Stimulated activated CD8-positive, alpha-beta memory T cell treated with anti-CD3 and anti-CD28 coated beads, Interleukin-12 subunit alpha, Interleukin-12 subunit beta, amount 100 ng/mL, for 4 hours (primary cell): ENCODE measurements around the gene IFI35.
A peak's percentile ranks its signal among the peaks of the same experiment; 100 is the strongest.
"Not testable (repeated sequence)": the region's sequence is repeated elsewhere in the genome, so short reads cannot be mapped to it uniquely, and the experiment has no call there.

Experiments used
- DNase-seq: peaks from one replicate; pipeline ENCODE4 v3.0.0-alpha.2; 2020; ENCODE audit warnings: low read depth

The IFI35 gene

GRCh38 chr17:43024407-43025289, 18.1 kb downstream of the IFI35 start, which contains the start of gene RND2:
Gene RND2 (plus strand): TSS chr17:43025231. CDS start chr17:43025348, 117 bp downstream.
- DNase-seq = peak; percentile 62

- DNase-seq = no peak
Measured at GRCh38 chr17:43025290-43025657, 18.7 kb downstream of the IFI35 start.

DNA sequence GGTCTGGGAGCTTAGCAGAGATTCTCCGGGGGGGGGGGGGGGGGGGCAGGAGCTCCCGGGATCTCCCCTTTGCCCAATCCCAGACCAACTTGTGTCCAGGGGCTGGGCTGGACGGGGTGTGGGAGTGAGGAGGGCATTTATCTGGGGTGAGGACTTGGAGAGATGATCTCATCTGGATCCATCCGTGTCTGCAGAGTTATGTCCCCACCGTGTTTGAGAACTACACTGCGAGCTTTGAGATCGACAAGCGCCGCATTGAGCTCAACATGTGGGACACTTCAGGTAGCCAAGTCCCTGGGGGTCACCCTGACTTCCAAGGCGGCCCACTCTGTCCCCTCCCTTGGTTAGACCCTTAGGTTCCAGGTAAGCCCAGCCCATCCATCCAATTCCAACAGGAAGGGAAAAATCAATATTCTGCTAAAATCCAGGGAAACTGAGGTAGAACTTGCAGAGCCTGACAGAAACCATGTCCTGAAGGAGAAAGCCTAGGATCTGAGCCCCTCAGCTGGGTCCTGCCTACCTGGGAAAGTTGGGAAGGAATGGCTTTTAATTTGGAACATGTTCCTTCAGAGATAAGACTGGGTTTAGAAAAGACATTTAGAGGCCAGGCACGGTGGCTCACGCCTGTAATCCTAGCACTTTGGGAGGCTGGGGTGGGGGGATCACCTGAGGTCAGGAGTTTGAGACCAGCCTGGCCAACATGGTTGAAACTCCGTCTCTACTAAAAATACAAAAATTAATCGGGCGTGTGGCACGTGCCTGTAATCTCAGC, 19.4 kb downstream of the IFI35 start:
- DNase-seq = no peak

GRCh38 chr17:43026595-43026994, 20.0 kb downstream of the IFI35 start:
- DNase-seq = no peak

DNA sequence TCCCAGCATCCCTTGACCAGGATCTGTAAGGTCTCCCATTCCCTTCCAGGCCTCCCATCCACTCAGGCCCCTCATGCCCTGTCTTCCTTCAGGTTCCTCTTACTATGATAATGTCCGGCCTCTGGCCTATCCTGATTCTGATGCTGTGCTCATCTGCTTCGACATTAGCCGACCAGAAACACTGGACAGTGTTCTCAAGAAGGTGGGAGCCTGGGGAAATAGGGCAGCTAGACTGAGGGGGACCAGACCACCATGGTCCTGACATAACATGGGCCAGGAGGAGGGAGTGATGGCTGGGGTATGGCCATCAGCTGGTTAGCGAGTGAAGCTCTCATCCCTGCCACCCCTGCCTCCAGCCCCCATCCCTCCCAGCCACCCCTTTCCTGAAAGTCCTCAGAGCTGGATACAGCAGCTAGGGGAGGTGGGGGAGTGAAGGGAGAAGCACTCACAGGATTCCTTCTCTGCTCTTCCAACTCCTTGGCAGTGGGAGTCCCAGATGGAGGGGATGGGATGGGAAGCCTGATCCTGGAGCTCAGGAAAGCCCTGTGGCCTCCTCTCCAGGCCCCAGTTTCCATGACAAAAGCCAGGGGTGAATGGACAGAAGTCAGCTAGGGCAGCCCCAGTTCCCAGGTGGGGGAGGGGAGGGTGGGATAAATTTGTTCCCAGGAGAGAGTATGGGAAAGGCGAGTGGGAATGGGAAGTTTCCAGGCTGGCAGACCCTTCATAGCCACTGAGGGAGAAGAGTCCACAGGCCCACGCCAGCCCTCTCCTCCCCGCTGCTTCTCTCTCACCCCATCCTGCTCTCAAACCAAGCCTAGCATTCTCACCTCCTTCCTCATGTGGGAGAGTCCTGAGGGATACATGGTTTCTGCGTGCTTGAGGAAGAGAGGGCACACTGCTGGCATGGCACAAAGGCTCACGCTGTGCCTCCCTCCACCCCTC, 20.8 kb downstream of the IFI35 start:
- no peak for DNase-seq

- no peak for DNase-seq
Measured at GRCh38 chr17:43028221-43028861, 21.8 kb downstream of the IFI35 start.

GRCh38 chr17:43030137-43030767, 23.7 kb downstream of the IFI35 start:
- DNase-seq = no peak

DNA sequence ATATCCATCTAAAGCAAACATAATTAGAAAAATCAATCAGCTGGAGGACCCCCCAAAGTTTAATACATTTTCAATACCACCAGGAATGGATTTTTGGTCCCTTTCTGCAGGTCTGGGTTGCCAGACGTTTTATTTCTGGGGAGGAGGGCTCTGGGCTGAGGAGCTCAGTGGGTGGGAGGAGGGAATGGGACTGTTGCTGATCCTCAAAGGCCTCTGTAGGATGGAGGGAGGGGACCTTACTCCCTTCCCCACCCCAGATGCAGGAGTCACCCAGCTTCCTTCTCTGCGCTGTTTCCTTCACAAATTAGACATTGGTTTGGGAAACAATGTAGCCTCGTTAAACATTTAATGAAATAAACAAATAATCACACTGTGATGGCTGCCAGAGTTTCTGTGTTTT, 25.1 kb downstream of the IFI35 start:
- no peak for DNase-seq

GRCh38 chr17:43033948-43034881, 27.6 kb downstream of the IFI35 start:
- no peak for DNase-seq

DNA sequence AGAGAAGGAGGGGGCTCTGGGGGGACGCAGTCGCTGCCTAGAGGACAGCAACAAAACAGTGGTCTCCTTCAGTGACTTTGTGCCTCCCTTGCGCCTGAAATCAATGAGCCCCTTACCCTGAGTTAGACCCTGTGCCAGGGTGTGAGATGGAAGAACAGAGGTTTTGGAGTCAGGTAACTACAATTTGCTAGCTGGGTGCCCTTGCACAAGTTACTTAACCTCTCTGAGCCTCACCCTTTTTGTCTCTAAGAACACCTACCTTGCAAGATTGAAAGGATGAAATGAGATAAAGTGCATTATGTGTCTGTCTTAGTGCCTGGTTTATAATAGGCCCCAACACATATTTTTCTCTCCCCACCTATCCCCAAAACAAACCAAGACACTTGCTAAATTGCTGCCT, 28.3 kb downstream of the IFI35 start:
- no peak for DNase-seq

DNA sequence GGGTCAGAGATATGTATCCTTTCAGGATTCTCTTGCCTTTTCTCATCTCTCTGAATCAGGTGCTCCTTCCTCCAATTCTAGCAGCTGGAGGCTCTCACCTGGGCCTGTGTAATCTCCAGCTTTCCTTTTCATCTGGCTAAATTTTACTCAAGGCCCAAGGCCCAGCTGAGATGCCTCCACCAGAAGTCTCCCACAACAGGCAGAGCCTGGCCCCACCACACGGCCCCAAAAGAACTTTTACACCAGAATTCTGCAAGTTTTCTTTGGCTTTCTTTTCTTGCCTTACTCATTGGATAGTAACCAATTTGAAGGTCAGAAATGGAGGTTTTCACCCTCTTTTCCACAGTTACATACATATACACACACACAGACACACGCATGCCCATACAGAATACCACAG, 33.1 kb downstream of the IFI35 start:
- no peak for DNase-seq

GRCh38 chr17:43040655-43041054, 34.1 kb downstream of the IFI35 start:
- DNase-seq = no peak

- no peak for DNase-seq
Measured at GRCh38 chr17:43042025-43042628, 35.5 kb downstream of the IFI35 start.

DNA sequence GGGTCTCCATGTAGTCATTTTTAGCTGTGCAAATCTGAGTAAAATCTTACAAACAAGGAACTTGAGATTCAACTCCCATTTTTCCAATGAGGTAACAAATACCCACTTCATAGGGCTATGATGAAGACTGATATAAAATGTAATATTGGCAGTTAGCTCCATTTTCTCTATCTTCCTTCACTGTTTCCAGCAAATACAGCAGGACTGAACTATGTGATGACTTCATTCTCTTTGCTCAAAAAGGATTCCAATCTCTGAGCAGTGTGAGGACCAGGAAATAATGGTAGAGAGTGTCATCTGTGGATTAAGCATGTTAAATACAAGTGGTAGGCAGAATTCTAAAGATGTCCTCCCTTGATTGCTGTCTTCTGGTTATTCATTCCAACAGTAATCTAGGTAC, 36.7 kb downstream of the IFI35 start:
- DNase-seq = no peak

DNA sequence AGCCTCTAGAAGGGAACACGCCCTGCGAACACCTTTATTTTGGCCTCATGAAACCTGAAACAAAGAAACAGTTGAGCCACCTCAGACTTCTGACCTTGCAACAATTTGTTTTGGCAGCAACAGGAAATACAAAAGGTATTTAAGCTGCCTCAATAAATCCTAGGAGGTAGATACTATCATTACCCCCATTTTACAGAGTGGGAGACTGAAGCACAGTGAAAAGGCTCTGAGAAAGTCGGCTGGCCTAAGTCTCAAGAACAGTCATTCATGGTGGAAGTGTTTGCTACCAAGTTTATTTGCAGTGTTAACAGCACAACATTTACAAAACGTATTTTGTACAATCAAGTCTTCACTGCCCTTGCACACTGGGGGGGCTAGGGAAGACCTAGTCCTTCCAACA, 37.4 kb downstream of the IFI35 start:
- no peak for DNase-seq

DNA sequence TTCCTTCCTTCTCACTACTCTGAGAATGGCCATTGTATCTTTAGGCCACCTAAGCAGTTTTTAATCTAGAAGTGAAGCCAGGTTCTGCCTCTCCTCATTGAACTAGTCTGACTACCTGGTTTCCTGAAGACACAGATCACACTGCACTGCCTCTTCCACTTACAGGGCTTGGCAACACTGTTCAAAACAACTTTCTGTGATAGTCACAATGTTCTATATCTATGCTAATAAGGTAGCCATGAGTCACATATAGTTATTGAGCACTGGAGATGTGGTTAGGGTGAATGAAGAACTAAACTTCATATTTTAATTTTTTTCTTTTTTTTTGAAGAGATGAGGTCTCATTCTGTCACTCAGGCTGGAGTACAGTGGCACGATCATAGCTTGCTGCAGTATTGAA, 45.4 kb downstream of the IFI35 start:
- no peak for DNase-seq

- DNase-seq = not testable (repeated sequence)
Measured at GRCh38 chr17:43053008-43053407, 46.4 kb downstream of the IFI35 start.

- no peak for DNase-seq
Measured at GRCh38 chr17:43056051-43056450, 49.5 kb downstream of the IFI35 start.

DNA sequence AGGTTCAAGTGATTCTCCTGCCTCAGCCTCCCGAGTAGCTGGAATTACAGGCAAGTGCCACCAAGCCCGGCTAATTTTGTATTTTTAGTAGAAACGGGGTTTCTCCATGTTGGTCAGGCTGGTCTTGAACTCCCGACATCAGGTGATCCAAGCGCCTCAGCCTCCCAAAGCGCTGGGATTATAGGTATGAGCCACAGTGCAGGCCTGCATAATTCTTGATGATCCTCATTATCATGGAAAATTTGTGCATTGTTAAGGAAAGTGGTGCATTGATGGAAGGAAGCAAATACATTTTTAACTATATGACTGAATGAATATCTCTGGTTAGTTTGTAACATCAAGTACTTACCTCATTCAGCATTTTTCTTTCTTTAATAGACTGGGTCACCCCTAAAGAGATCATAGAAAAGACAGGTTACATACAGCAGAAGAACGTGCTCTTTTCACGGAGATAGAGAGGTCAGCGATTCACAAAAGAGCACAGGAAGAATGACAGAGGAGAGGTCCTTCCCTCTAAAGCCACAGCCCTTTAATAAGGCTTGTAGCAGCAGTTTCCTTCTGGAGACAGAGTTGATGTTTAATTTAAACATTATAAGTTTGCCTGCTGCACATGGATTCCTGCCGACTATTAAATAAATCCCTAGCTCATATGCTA, 56.5 kb downstream of the IFI35 start:
- no peak for DNase-seq
